Measurements from ENCODE around the gene CALML6. TPM values are rescaled to one million over a fixed set of nuclear protein-coding genes. Genes with fewer than 3 reads are reported as not detected.
A peak's percentile ranks its signal among the peaks of the same experiment; 100 is the strongest.

CALML6 gene
- total RNA-seq, 2 donors from 2014 or later: 1.0 to 4.3 TPM

- Histone ChIP-seq H3K4me3 (no peak overlapping the region), H3K27me3 (no peaks in the 10 kb centered on the region), H3K4me1 (peaks cover 30% of the 10 kb centered on the region), H3K27ac (no peak overlapping the region), H3K36me3 (replicated peaks in 1 of 2; ENCODE audit: insufficient read depth in 1 of 2, low read depth in 2 of 2) (no peaks in the 10 kb centered on the region), H3K9me3 (no peaks in the 10 kb centered on the region)
- DNase-seq (no peak), ATAC-seq (no peak)
- 81 to 92% methylated on average over 3 to 6 of the region's 6 CpGs for WGBS, 2 donors
- TF ChIP-seq CTCF (IDR thresholded peaks at IDR 0.05) (no peak), POLR2A (IDR thresholded peaks at IDR 0.05) (no peak)
- intact Hi-C loops (cut with DNase I): no loop called here
These were observed 6.4 kb downstream of the CALML6 start for GRCh38 chr1:1921459-1921862.

GRCh38 chr1:1921901-1922701 lies 7.0 kb downstream of the CALML6 start:
- Histone ChIP-seq H3K4me3 (no peak overlapping the region), H3K27ac (no peak overlapping the region), H3K27me3 (no peaks in the 10 kb centered on the region), H3K9me3 (no peaks in the 10 kb centered on the region), H3K4me1 (peaks cover 24% of the 10 kb centered on the region), H3K36me3 (replicated peaks in 1 of 2; ENCODE audit: insufficient read depth in 1 of 2, low read depth in 2 of 2) (no peaks in the 10 kb centered on the region)
- intact Hi-C loops (cut with DNase I): no loop called here
- TF ChIP-seq CTCF (IDR thresholded peaks at IDR 0.05) (no peak), POLR2A (IDR thresholded peaks at IDR 0.05) (no peak)
- DNase-seq: no peak
- 84 to 88% methylated on average over 2 to 16 of the region's 16 CpGs for WGBS, 2 donors
- ATAC-seq: no peak

GRCh38 chr1:1922702-1922955 lies 7.6 kb downstream of the CALML6 start:
- DNase-seq: no peak
- no peaks in the 10 kb centered on the region for H3K9me3 ChIP-seq
- intact Hi-C loops (cut with DNase I): no loop called here
- no peak for TF ChIP-seq CTCF (IDR thresholded peaks at IDR 0.05)
- no peak for TF ChIP-seq POLR2A (IDR thresholded peaks at IDR 0.05)
- H3K36me3 ChIP-seq (replicated peaks in 1 of 2; ENCODE audit: insufficient read depth in 1 of 2, low read depth in 2 of 2): no peaks in the 10 kb centered on the region
- no peaks in the 10 kb centered on the region for H3K27me3 ChIP-seq
- WGBS, 2 donors: 77% methylated on average over 6 of the region's 6 CpGs; no CpG with 5 or more reads in 1 of the 2 donors
- ATAC-seq: no peak
- no peak overlapping the region for H3K4me3 ChIP-seq
- no peak overlapping the region for H3K27ac ChIP-seq
- peaks cover 19% of the 10 kb centered on the region for H3K4me1 ChIP-seq

GRCh38 chr1:1922956-1923833 lies 8.1 kb downstream of the CALML6 start:
- H3K27me3 ChIP-seq: no peaks in the 10 kb centered on the region
- DNase-seq (peak in 1 of 4 donors; percentile 25), ATAC-seq (no peak)
- no peak overlapping the region for H3K4me3 ChIP-seq
- H3K9me3 ChIP-seq: no peaks in the 10 kb centered on the region
- H3K36me3 ChIP-seq (replicated peaks in 1 of 2; ENCODE audit: insufficient read depth in 1 of 2, low read depth in 2 of 2): no peaks in the 10 kb centered on the region
- TF ChIP-seq POLR2A (IDR thresholded peaks at IDR 0.05) (no peak), CTCF (IDR thresholded peaks at IDR 0.05) (no peak)
- H3K27ac ChIP-seq: no peak overlapping the region
- whole genome bisulfite sequencing, 2 donors: 74 to 88% methylated on average over 10 to 26 of the region's 29 CpGs
- intact Hi-C loops (cut with DNase I): no loop called here
- peaks cover 19% of the 10 kb centered on the region for H3K4me1 ChIP-seq

Data from body of pancreas (tissue), 4 donors.